Spleen (tissue), 11 donors: Measurements from ENCODE around the gene SGIP1. TPM values are rescaled to one million over a fixed set of nuclear protein-coding genes. Genes with fewer than 3 reads are reported as not detected.

Source experiments
- DNase-seq: peaks from one replicate; pipeline ENCODE4 v3.0.0-alpha.2; 2020
- H3K27ac ChIP-seq, 8 donors: fragments of 200-600 bp; sonication (generic) in 7 of 8; 1 replicate in 4 of 8; 2 replicates in 4 of 8; pipeline versions ENCODE4 v1.5.0 to v1.8.0; 2016 to 2021; ENCODE audit warnings: inconsistent platforms in 4 of 8, mild to moderate bottlenecking in 4 of 8, moderate library complexity in 1 of 8
- H3K27me3 ChIP-seq, 7 donors: fragments of 200-600 bp; sonication (generic) in 6 of 7; replicated peaks in 1 of 7; 1 replicate in 4 of 7; 2 replicates in 3 of 7; pipeline versions ENCODE4 v1.5.0 to v1.8.0; 2016 to 2021; ENCODE audit warnings: inconsistent platforms in 3 of 7, mild to moderate bottlenecking in 1 of 7
- H3K36me3 ChIP-seq, 6 donors: fragments of 200-600 bp; sonication (generic) in 5 of 6; 1 replicate in 4 of 6; 2 replicates in 2 of 6; pipeline versions ENCODE4 v1.5.0 to v1.8.0; 2016 to 2021; ENCODE audit warnings: inconsistent platforms in 2 of 6
- H3K4me1 ChIP-seq, 6 donors: fragments of 200-600 bp; sonication (generic) in 5 of 6; 1 replicate in 3 of 6; 2 replicates in 3 of 6; pipeline versions ENCODE4 v1.5.0 to v1.8.0; 2016 to 2021; ENCODE audit warnings: inconsistent platforms in 3 of 6
- H3K4me3 ChIP-seq, 8 donors: fragments of 200-600 bp; sonication (generic) in 7 of 8; 1 replicate in 4 of 8; 2 replicates in 4 of 8; pipeline versions ENCODE4 v1.5.0 to v1.8.0; 2016 to 2021; ENCODE audit warnings: inconsistent platforms in 4 of 8, mild to moderate bottlenecking in 4 of 8, moderate library complexity in 2 of 8
- H3K9me3 ChIP-seq, 8 donors: fragments of 200-600 bp; sonication (generic) in 7 of 8; 1 replicate in 4 of 8; 2 replicates in 4 of 8; pipeline versions ENCODE4 v1.5.0 to v1.8.0; 2016 to 2021; ENCODE audit warnings: inconsistent platforms in 4 of 8
- CTCF ChIP-seq, 11 experiments: fragments of 200-600 bp in 7 of 11; fragments of 450-650 bp in 4 of 11; sonication (generic) in 4 of 11; IDR thresholded peaks in 8 of 11; conservative IDR thresholded peaks in 3 of 11; 1 replicate in 7 of 11; 2 replicates in 4 of 11; pipeline versions ENCODE4 v1.4.0 to v1.8.0; 2016 to 2021; ENCODE audit warnings: antibody characterized with exemption in 11 of 11, inconsistent platforms in 4 of 11, mild to moderate bottlenecking in 1 of 11
- POLR2A ChIP-seq, 3 donors: fragments of 450-650 bp; IDR thresholded peaks; one replicate each; pipeline ENCODE4 v1.5.1; 2017; ENCODE audit warnings: antibody characterized with exemption in 3 of 3, mild to moderate bottlenecking in 1 of 3
- POLR2AphosphoS5 ChIP-seq, 3 donors: sonication (generic); formaldehyde crosslinking; IDR thresholded peaks; one replicate each; pipeline ENCODE4 v1.5.1; 2017; ENCODE audit warnings: antibody characterized with exemption in 3 of 3
- WGBS, 5 donors: extraction: QIAGEN DNeasy Blood & Tissue Kit in 3 of 5; methylation state at CpG; one replicate each; pipeline versions ENCODE4 v1.1.5 to v1.1.7; 2013 to 2018; 5-methylcytosine and 5-hydroxymethylcytosine counted together
- intact Hi-C: fragments of 100-400 bp; cut with DNase I; formaldehyde crosslinking; loops from one replicate; pipeline ENCODE4 v1.15.0; 2023; ENCODE audit warnings: low total_unique reads
- polyA plus RNA-seq, 3 donors: library from polyadenylated mRNA; stranded (reverse); fragments of 200-250 nt; gene quantifications; one replicate each; pipeline ENCODE4 v1.2.1, GENCODE V29; 2013
- total RNA-seq, 7 donors: library from RNA; depleted of rRNA in 3 of 7; stranded (reverse); fragments of >200 nt in 3 of 7; fragmentation: NEBNext Ultra II Directional in 4 of 7; extraction: Animal tissue kit (Norgen Biotek cat#: 25700) in 4 of 7; gene quantifications; one replicate each; pipeline versions ENCODE4 v1.1.0 to v1.2.1, GENCODE V29; 2016 to 2021
- donor health status: healthy with polysubstance abuse.
- donor health status: DM: no; HTN: no; CAD: no; lungs with moderate emphysema.
- donor health status: DM: no; HTN: no; CAD: no.
- donor health status: Bipolar disorder and iron deficiency.
- donor health status: healthy.
- donor health status: DM: no; HTN: no; CAD: no.
- donor health status: DM: yes; HTN: yes; CAD: no.

Gene SGIP1
- total and polyA plus RNA-seq, 10 donors: 0.13 to 1.6 (median 0.74) TPM; not detected in 2

GRCh38 chr1:66745451-66745850 lies 211.5 kb downstream of the SGIP1 start:
- intact Hi-C loops: no loop called here
- 29 to 48% (median 39%) methylated on average over 2 of the region's 2 CpGs for WGBS, 5 donors
- Histone ChIP-seq H3K4me1 (no peaks in the 10 kb centered on the region), H3K9me3 (no peaks in the 10 kb centered on the region), H3K27me3 (peaks cover 0 to 6% (median 0%) of the 10 kb centered on the region in 7 donors), H3K27ac (no peak overlapping the region), H3K4me3 (no peak overlapping the region), H3K36me3 (no peaks in the 10 kb centered on the region)
- TF ChIP-seq POLR2A (IDR thresholded peaks at IDR 0.05): no peak
- TF ChIP-seq CTCF (IDR thresholded peaks at IDR 0.05 in 8 of 11, conservative IDR thresholded peaks at IDR 0.05 in 3 of 11): no peak
- TF ChIP-seq POLR2AphosphoS5 (IDR thresholded peaks at IDR 0.05): no peak
- DNase-seq: no peak

- intact Hi-C loops: no loop called here
These were observed 213.5 kb downstream of the SGIP1 start for GRCh38 chr1:66747501-66747900.

GRCh38 chr1:66750577-66750976 lies 216.6 kb downstream of the SGIP1 start:
- Histone ChIP-seq H3K9me3 (no peaks in the 10 kb centered on the region), H3K27ac (no peak overlapping the region), H3K4me1 (peaks cover 0 to 18% (median 14%) of the 10 kb centered on the region in 6 donors), H3K4me3 (no peak overlapping the region), H3K27me3 (peaks cover 0 to 37% (median 22%) of the 10 kb centered on the region in 7 donors), H3K36me3 (no peaks in the 10 kb centered on the region)
- DNase-seq: no peak
- TF ChIP-seq CTCF (IDR thresholded peaks at IDR 0.05 in 8 of 11, conservative IDR thresholded peaks at IDR 0.05 in 3 of 11) (no peak), POLR2AphosphoS5 (IDR thresholded peaks at IDR 0.05) (no peak), POLR2A (IDR thresholded peaks at IDR 0.05) (no peak)
- WGBS, 5 donors: 43 to 63% (median 44%) methylated on average over 3 of the region's 3 CpGs
- intact Hi-C loops: no loop called here

More at GRCh38 chr1:66747501-66747900, 213.5 kb downstream of the SGIP1 start:
- H3K27me3 ChIP-seq: peaks cover 0 to 19% (median 17%) of the 10 kb centered on the region in 7 donors
- TF ChIP-seq POLR2AphosphoS5 (IDR thresholded peaks at IDR 0.05) (no peak), CTCF (IDR thresholded peaks at IDR 0.05 in 8 of 11, conservative IDR thresholded peaks at IDR 0.05 in 3 of 11) (no peak), POLR2A (IDR thresholded peaks at IDR 0.05) (no peak)
- H3K27ac ChIP-seq: no peak overlapping the region
- H3K36me3 ChIP-seq: no peaks in the 10 kb centered on the region
- no peak overlapping the region for H3K4me3 ChIP-seq
- WGBS, 5 donors: 13 to 24% (median 16%) methylated on average over 1 of the region's 1 CpG
- no peaks in the 10 kb centered on the region for H3K9me3 ChIP-seq
- DNase-seq: no peak
- peaks cover 0 to 13% (median 9%) of the 10 kb centered on the region in 6 donors for H3K4me1 ChIP-seq

GRCh38 chr1:66751160-66751559 lies 217.2 kb downstream of the SGIP1 start:
- intact Hi-C loops: no loop called here
- Histone ChIP-seq H3K4me3 (no peak overlapping the region), H3K27me3 (peaks cover 0 to 39% (median 22%) of the 10 kb centered on the region in 7 donors), H3K9me3 (no peaks in the 10 kb centered on the region), H3K36me3 (no peaks in the 10 kb centered on the region), H3K4me1 (peaks cover 0 to 18% (median 14%) of the 10 kb centered on the region in 6 donors), H3K27ac (peak overlapping the region in 1 of 8 donors; percentile 55)
- TF ChIP-seq CTCF (IDR thresholded peaks at IDR 0.05 in 8 of 11, conservative IDR thresholded peaks at IDR 0.05 in 3 of 11) (no peak), POLR2A (IDR thresholded peaks at IDR 0.05) (no peak), POLR2AphosphoS5 (IDR thresholded peaks at IDR 0.05) (no peak)
- DNase-seq: no peak
- 69 to 90% (median 76%) methylated on average over 4 of the region's 4 CpGs for WGBS, 5 donors
